Right cardiac atrium (tissue), 5 donors: ENCODE measurements around the gene TOM1. TPM values are rescaled to one million over a fixed set of nuclear protein-coding genes. Genes with fewer than 3 reads are reported as not detected.
A peak's percentile ranks its signal among the peaks of the same experiment; 100 is the strongest.

Source experiments
- ATAC-seq, 2 donors: fragments of 200-7000 bp; cut with Tn5 transposase; one replicate each; pipeline versions ENCODE4 v1.8.0 to v1.9.1; 2020; ENCODE audit warnings: moderate library complexity in 2 of 2, mild to moderate bottlenecking in 1 of 2
- DNase-seq, 3 donors: peaks; one replicate each; pipeline ENCODE4 v3.0.0-alpha.2; 2020
- H3K27ac ChIP-seq: one replicate; pipeline ENCODE4 v1.5.1; 2013; ENCODE audit warnings: mild to moderate bottlenecking, low read length, control low read depth, moderate library complexity
- H3K27me3 ChIP-seq: one replicate; pipeline ENCODE4 v1.6.1; 2013; ENCODE audit not compliant: control insufficient read depth, insufficient read depth
- H3K4me1 ChIP-seq: one replicate; pipeline ENCODE4 v1.6.1; 2013; ENCODE audit warnings: low read length; ENCODE audit not compliant: control insufficient read depth, insufficient read depth
- H3K4me3 ChIP-seq: one replicate; pipeline ENCODE4 v1.5.1; 2013; ENCODE audit warnings: low read length, control low read depth
- H3K9me3 ChIP-seq: one replicate; pipeline ENCODE4 v1.6.1; 2013; ENCODE audit warnings: low read length; ENCODE audit not compliant: control insufficient read depth
- WGBS: extraction: QIAGEN DNeasy Blood & Tissue Kit; methylation state at CpG from one replicate; pipeline ENCODE4 v1.1.7; 2013; 5-methylcytosine and 5-hydroxymethylcytosine counted together
- intact Hi-C, 4 donors: fragments of 100-400 bp; cut with DNase I; formaldehyde crosslinking; loops; one replicate each; pipeline versions ENCODE4 v1.11.0 to v1.14.0; 2022 to 2023
- polyA plus RNA-seq: library from polyadenylated mRNA; stranded (reverse); fragments of 200-250 nt; gene quantifications from one replicate; pipeline ENCODE4 v1.2.3, GENCODE V29; 2013
- total RNA-seq, 4 donors: library from RNA; stranded (reverse); fragmentation: NEBNext Ultra II Directional; extraction: Animal tissue kit (Norgen Biotek cat#: 25700); gene quantifications; one replicate each; pipeline ENCODE4 v1.2.1, GENCODE V29; 2021
- donor health status: healthy with polysubstance abuse.
- donor health status: DM: no; HTN: yes; CAD: no.
- donor health status: DM: no; HTN: no; CAD: no.
- donor health status: DM: no; HTN: yes; CAD: no; lungs with severe emphysema.
- donor health status: DM: yes; HTN: yes; CAD: no.

TOM1 gene
- total and polyA plus RNA-seq, 5 donors = 54.0 to 75.9 (median 55.9) TPM

DNA sequence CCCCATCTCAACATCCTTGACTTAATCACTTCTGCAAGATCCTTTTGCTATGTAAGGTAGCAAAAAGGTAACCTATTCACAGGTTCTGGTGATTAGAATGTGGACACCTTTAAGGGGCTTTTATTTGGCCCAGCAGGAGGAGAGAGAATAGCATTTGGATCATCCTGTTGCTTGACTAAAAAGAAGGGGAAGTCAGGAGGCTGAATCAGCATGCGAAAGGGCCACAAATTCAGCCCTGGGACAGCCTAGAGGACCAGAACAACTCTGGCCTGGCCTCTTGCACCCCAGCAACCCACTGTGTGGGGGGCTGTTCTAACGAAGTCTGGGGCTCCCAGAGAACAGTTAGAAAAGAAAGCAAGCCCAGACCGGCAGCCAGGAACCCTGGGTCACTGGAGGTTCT lies 78.0 kb downstream of the TOM1 start:
- no peak for ATAC-seq
- Histone ChIP-seq H3K4me1 (no peaks in the 10 kb centered on the region), H3K27ac (no peak overlapping the region), H3K4me3 (no peak overlapping the region), H3K27me3 (no peaks in the 10 kb centered on the region), H3K9me3 (no peaks in the 10 kb centered on the region)
- intact Hi-C loops = no loop called here
- 80% methylated on average over 3 of the region's 3 CpGs for WGBS
- DNase-seq = no peak

DNA sequence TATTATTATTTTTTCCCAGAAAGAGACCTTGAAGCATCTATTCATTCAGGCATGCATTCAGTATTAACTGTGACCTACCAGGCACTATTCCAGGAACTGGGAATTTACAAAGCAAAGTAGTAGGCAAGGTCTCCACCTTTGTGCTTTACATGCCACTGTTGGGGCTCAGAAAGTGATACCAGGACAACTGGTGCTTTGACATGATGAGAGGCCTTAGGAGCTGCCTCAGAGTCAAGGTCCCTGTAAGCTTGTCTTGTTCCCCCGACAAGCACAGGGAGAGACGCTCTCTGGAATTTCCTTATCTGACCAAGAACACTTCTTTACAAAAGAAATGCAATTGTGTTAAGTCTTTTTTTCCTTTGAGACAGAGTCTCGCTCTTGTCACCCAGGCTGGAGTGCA lies 78.9 kb downstream of the TOM1 start:
- no peak overlapping the region for H3K4me3 ChIP-seq
- H3K9me3 ChIP-seq = no peaks in the 10 kb centered on the region
- WGBS = 94% methylated on average over 3 of the region's 3 CpGs
- ATAC-seq (no peak), DNase-seq (no peak)
- intact Hi-C loops = no loop called here
- no peaks in the 10 kb centered on the region for H3K27me3 ChIP-seq
- no peak overlapping the region for H3K27ac ChIP-seq
- H3K4me1 ChIP-seq = no peaks in the 10 kb centered on the region

DNA sequence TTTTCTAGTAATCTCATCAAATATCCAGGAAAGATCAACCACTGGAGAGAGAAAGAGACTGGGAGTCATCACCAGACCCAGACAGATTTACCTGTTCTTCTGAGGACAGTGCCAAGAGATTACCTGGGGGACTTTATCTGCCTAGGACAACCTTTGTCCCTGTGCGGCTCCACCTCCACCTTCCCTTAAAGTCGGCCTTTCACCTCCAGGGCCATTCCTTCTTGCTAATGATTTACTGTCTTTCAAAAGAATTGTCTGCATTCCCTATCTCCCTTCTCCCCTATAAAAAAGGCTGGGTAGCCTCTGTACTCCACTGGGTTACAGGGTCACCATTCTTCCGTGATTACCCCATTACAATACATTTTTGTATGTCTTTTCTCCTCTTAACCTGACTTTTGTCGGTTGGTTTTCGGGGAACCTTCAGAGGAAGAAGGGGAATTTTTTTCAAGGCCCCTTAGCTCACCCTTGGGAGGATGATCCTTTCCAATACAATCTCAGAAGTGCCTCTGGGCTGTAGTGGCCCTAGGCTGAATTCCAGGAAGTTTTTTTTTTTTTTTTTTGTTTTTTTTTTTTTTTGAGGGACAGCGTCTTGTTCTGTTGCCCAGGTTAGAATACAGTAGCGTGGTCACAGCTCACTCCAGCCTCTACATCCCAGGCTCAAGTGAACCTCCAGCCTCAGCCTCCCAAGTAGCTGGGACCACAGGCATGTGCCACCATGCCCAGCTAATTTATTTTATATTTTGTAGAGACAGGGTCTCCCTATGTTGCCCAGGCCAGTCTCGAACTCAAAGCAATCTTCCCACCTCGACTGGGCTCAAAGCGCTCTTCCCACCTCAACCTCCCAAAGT lies 79.7 kb downstream of the TOM1 start:
- H3K27ac ChIP-seq = no peak overlapping the region
- H3K4me3 ChIP-seq = no peak overlapping the region
- no peaks in the 10 kb centered on the region for H3K27me3 ChIP-seq
- intact Hi-C loops = no loop called here
- DNase-seq (no peak), ATAC-seq (no peak)
- H3K4me1 ChIP-seq = no peaks in the 10 kb centered on the region
- 87% methylated on average over 10 of the region's 10 CpGs for WGBS
- H3K9me3 ChIP-seq = no peaks in the 10 kb centered on the region

DNA sequence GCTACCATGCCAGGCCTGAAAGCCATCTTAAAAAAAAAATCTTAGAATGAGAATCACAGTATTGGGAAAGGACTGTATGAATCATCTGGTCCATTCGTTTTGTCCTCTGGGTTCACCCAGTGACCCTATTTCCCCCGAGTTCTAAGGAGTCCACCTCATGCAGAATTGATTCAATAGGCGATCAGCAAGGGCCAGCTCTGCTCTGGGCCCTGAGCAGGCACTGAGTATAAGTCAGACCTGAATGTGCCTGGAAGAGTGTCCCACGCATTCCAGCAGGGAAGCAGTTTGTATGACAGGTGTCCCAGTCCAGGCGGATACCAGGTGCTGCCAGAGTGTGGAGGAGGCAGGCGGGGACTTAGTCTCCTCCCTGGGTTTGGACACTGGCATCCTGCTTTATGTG lies 80.3 kb downstream of the TOM1 start:
- H3K4me3 ChIP-seq = no peak overlapping the region
- no peaks in the 10 kb centered on the region for H3K27me3 ChIP-seq
- no peak overlapping the region for H3K27ac ChIP-seq
- no peak for ATAC-seq
- no peaks in the 10 kb centered on the region for H3K4me1 ChIP-seq
- WGBS = 90% methylated on average over 6 of the region's 6 CpGs
- DNase-seq = no peak
- intact Hi-C loops = no loop called here
- H3K9me3 ChIP-seq = no peaks in the 10 kb centered on the region

DNA sequence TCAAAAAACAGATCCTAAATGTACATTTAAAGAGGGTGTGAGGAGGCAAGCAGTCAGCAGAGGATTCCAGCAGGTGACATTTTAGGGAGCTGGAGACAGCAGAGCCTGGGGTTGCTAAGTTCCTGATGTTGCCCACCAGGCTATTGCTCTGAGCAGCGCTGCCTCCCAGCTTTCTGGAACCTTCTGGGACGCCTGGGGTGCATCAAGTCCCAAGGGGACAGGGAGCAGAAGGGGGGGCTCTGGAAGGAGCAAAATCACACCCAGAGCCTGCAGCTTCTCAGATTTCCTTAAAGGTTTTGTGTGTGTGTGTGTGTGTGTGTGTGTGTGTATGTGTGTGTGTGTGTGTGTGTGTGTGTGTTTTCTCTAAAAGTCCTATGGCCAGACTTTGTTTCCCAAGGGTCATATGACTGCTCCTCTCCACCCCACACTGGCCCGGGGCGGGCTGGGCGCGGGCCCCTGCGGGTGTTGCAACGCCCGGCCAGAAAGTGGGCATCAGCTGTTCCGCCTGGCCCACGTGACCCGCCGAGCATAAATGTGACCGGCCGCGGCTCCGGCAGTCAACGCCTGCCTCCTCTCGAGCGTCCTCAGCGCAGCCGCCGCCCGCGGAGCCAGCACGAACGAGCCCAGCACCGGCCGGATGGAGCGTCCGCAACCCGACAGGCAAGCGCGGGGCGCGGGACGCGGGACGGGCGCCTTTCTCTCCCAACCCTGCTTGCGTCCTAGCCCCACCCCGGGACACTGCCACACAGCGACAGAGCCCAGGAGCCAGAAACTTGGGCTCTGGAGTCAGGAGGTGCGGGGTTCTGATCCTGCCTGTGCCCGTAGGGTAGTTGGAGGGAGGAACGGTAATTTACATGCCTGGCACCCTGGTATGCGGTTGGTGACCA lies 81.1 kb downstream of the TOM1 start, which contains the start of gene HMOX1:
TSS of gene HMOX1 (plus strand) at position 560 of the 887 bp plus-strand sequence. CDS start at position 638, 78 bp downstream.
- Histone ChIP-seq H3K4me1 (no peaks in the 10 kb centered on the region), H3K4me3 (peak within 1 kb of the TSS; percentile 20), H3K27ac (peak within 1 kb of the TSS; percentile 4), H3K9me3 (no peaks in the 10 kb centered on the region), H3K27me3 (no peaks in the 10 kb centered on the region)
- DNase-seq (peak; percentile 94 to 98 (median 97)), ATAC-seq (peak; percentile 94 to 95)
- WGBS = 3% methylated on average over 47 of the region's 47 CpGs
- intact Hi-C loops = no loop called here

DNA sequence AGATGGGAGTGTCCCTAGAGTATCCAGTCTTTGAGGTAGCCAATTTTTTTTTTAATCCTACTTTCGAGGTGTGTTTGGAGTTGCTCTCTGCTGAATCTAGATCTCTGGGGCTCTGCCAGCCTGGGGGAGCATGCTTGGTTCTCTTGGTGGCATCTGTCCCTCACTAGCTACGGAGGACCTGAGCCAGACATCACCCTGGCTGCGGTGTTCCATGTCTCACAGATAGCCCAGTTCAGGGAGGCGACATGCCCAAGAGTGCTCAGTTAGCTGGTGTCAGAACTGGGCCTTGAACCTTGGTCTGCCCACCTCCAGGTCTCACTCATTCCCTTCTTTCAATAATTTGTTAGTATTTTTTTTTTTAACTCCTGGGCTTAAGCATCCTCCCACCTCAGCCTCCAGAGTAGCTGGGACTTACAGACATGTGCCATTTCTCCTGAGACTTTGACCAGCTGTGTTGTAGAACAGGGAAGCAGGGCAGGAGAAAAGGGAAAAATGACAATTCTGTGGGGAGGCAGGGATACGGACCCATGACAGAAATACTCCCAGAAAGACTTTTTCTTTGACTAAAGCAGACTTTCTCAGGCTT lies 81.8 kb downstream of the TOM1 start:
- peak overlapping the region; percentile 20 for H3K4me3 ChIP-seq
- peak in 1 of 2 donors; percentile 1 for ATAC-seq
- 57% methylated on average over 5 of the region's 5 CpGs for WGBS

DNA sequence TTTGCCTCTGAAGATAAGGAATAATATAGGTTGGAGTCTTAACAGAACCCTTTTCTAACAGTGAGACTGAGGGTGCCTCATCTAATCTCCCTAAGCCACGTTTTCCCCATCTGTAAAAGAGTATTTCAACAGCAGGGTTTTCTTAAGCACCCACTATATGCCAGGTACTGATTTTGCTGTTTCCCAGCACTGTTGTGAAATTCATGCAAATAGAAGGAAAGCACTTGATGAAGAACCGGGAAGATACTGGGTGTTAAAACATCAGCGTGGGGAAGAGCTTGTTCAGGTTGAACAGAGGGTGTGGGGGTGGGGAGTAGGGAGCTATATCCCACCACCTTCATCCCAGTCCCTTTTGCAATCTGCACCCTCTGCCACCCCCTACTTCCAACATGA lies 84.0 kb downstream of the TOM1 start:
- 82% methylated on average over 3 of the region's 3 CpGs for WGBS
- DNase-seq (no peak), ATAC-seq (no peak)
- intact Hi-C loops = no loop called here
- no peak overlapping the region for H3K27ac ChIP-seq
- no peaks in the 10 kb centered on the region for H3K9me3 ChIP-seq
- no peaks in the 10 kb centered on the region for H3K4me1 ChIP-seq
- no peaks in the 10 kb centered on the region for H3K27me3 ChIP-seq
- no peak overlapping the region for H3K4me3 ChIP-seq

More for the DNA sequence above, 81.8 kb downstream of the TOM1 start:
- H3K9me3 ChIP-seq = no peaks in the 10 kb centered on the region
- no peaks in the 10 kb centered on the region for H3K4me1 ChIP-seq
- DNase-seq = no peak
- intact Hi-C loops = no loop called here
- H3K27me3 ChIP-seq = no peaks in the 10 kb centered on the region
- H3K27ac ChIP-seq = peak overlapping the region; percentile 4

DNA sequence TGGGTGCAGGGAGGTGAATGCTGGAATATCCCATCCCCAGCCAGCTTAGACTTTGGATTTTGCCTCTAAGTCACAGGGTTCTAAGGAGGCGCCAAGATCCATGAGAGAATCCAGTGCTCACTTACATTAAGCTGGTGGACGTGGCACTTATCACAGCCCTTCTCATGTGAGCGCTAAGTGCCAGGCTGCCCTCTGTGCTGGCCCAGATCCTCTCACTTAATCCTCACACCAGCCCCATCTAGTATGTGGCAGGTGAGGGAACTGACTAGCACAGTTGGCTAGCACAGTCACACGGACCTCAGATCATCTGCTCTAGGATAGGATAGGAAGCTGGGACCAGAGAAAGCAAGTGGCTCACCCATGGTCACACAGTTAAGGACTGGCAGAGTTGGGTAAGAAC lies 84.8 kb downstream of the TOM1 start:
- intact Hi-C loops = no loop called here
- 71% methylated on average over 4 of the region's 4 CpGs for WGBS
- no peak overlapping the region for H3K27ac ChIP-seq
- H3K4me3 ChIP-seq = no peak overlapping the region
- DNase-seq (no peak), ATAC-seq (no peak)
- H3K4me1 ChIP-seq = no peaks in the 10 kb centered on the region
- no peaks in the 10 kb centered on the region for H3K27me3 ChIP-seq
- no peaks in the 10 kb centered on the region for H3K9me3 ChIP-seq

DNA sequence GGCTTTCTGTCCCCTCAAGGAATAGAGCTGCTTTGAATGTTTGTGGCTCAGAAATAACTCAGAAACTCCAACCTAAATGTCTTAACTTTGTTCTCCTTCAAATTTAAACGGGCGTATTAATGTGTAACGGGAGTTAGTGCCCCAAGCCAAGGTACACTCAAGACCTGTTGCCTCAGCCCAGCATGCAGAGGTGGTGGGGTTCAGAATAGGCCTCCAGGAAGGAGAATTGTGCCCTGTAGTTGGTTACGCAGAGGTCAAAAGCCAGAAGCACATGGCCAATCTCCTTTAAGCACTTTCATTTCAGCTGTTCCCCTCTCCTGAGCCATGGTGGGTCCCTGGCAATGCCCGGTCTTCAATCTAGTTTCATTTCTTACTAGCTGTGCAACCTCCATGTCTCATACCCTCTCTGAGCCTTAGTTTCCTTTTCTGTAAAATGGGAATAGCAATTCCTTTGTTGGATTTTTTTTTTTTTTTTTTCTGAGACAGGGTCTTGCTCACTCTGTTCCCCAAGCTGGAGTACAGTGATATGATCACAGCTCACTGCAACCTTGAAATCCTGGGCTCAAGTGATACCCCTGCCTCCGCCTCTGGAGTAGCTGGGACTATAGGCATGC lies 85.4 kb downstream of the TOM1 start:
- ATAC-seq = no peak
- intact Hi-C loops = no loop called here

DNA sequence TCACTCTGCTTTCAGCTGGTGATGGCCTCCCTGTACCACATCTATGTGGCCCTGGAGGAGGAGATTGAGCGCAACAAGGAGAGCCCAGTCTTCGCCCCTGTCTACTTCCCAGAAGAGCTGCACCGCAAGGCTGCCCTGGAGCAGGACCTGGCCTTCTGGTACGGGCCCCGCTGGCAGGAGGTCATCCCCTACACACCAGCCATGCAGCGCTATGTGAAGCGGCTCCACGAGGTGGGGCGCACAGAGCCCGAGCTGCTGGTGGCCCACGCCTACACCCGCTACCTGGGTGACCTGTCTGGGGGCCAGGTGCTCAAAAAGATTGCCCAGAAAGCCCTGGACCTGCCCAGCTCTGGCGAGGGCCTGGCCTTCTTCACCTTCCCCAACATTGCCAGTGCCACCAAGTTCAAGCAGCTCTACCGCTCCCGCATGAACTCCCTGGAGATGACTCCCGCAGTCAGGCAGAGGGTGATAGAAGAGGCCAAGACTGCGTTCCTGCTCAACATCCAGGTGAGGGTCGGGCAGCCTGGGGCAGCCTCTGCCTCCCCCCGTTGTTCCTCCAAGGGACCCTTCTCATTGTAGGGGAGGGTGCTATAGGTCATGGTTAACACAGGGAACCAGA lies 87.1 kb downstream of the TOM1 start:
- no peaks in the 10 kb centered on the region for H3K9me3 ChIP-seq
- no peak overlapping the region for H3K27ac ChIP-seq
- H3K4me3 ChIP-seq = no peak overlapping the region
- DNase-seq (no peak), ATAC-seq (peak; percentile 13 to 14)
- intact Hi-C loops = no loop called here
- no peaks in the 10 kb centered on the region for H3K4me1 ChIP-seq
- 95% methylated on average over 19 of the region's 19 CpGs for WGBS
- H3K27me3 ChIP-seq = no peaks in the 10 kb centered on the region

More for the DNA sequence above, 85.4 kb downstream of the TOM1 start:
- 90% methylated on average over 6 of the region's 6 CpGs for WGBS
- Histone ChIP-seq H3K27ac (no peak overlapping the region), H3K27me3 (no peaks in the 10 kb centered on the region), H3K4me3 (no peak overlapping the region), H3K4me1 (no peaks in the 10 kb centered on the region), H3K9me3 (no peaks in the 10 kb centered on the region)
- no peak for DNase-seq
